ENCODE results near the gene ELMO2. TPM values are rescaled to one million over a fixed set of nuclear protein-coding genes. Genes with fewer than 3 reads are reported as not detected.

Gene ELMO2
- total and polyA plus RNA-seq, 9 of the 15 experiments (the other 6 are each of a cell fraction or from before 2014, with no cell fraction given): 7.5 to 21.5 (median 15.9) TPM

- peaks cover 11 to 67% of the 10 kb centered on the region in 2 experiments; a peak in 4 of 5 replicates for H3K27me3 ChIP-seq (ENCODE audit: control insufficient read depth in 2 of 2, insufficient read depth in 2 of 2, low read length in 2 of 2)
- H3K9me3 ChIP-seq (replicated peaks; ENCODE audit: control insufficient read depth, insufficient read depth, low read depth, low read length): no peaks in the 10 kb centered on the region
- CTCF ChIA-PET (ENCODE audit: low intra/inter-chr PET ratio): no interaction called here
- intact Hi-C loops (cut with micrococcal nuclease) (no loop called here), in situ Hi-C loops (cut with MboI) (no loop called here)
- H3K4me3 ChIP-seq: no peak overlapping the region
- no peak overlapping the region for H3K27ac ChIP-seq (ENCODE audit: extremely low read depth, low read depth, low read length)
- no peak overlapping the region for H3K4me2 ChIP-seq (ENCODE audit: insufficient read depth, low read length)
- no peaks in the 10 kb centered on the region for H3K36me3 ChIP-seq (ENCODE audit: control insufficient read depth, insufficient read depth, low read length)
- FAIRE-seq (no peak), ATAC-seq (no peak), DNase-seq (ENCODE audit: extremely low read depth in 1 of 4, low spot score in 3 of 4) (no peak)
- peaks cover 2% of the 10 kb centered on the region for H3K9me1 ChIP-seq (ENCODE audit: control insufficient read depth, insufficient read depth, low read length)
- no peak overlapping the region for H3K9ac ChIP-seq (ENCODE audit: insufficient read depth in 1 of 2, low read depth in 2 of 2, low read length in 2 of 2)
- BruUV-seq (replicated peaks): no TSS peak
- H3K79me2 ChIP-seq (ENCODE audit: control insufficient read depth, insufficient read depth, low read length): no peaks in the 10 kb centered on the region
- POLR2A ChIA-PET: interaction anchor here (0.8 to 1.2 kb wide), 2 partner anchors 21 to 357 kb away, joined by 3 read pairs; no protein-coding TSS in a partner anchor
- H3K4me1 ChIP-seq (replicated peaks in 1 of 2; ENCODE audit: control insufficient read depth in 2 of 2, insufficient read depth in 2 of 2, low read length in 2 of 2): peaks cover 0 to 15% of the 10 kb centered on the region in 2 experiments; a peak in 2 of 5 replicates
- no peak overlapping the region for H2AFZ ChIP-seq (ENCODE audit: low read depth, low read length)
- peaks cover 16% of the 10 kb centered on the region for H4K20me1 ChIP-seq (replicated peaks; ENCODE audit: control insufficient read depth, insufficient read depth, low read length)
- 4% methylated on average over 5 of the region's 6 CpGs for WGBS (ENCODE audit: insufficient coverage, low coverage, missing lambda C conversion rate)
- no peak for TF ChIP-seq RERE (CRISPR knock-in tag; IDR thresholded peaks at IDR 0.05; ENCODE audit: borderline replicate concordance)
- TF ChIP-seq RNF219 (CRISPR knock-in tag; IDR thresholded peaks at IDR 0.05): no peak
- no peak for TF ChIP-seq ATF2 (CRISPR knock-in tag; IDR thresholded peaks at IDR 0.05)
- TF ChIP-seq ZNF407 (IDR thresholded peaks at IDR 0.05; ENCODE audit: low read depth): no peak
Measured at GRCh38 chr20:46327557-46327956, 78.9 kb downstream of the ELMO2 start.
